ENCODE measurements around the gene ITGAE.
"Not testable (repeated sequence)": the region's sequence is repeated elsewhere in the genome, so short reads cannot be mapped to it uniquely, and the experiment has no call there.

The ITGAE gene

DNA sequence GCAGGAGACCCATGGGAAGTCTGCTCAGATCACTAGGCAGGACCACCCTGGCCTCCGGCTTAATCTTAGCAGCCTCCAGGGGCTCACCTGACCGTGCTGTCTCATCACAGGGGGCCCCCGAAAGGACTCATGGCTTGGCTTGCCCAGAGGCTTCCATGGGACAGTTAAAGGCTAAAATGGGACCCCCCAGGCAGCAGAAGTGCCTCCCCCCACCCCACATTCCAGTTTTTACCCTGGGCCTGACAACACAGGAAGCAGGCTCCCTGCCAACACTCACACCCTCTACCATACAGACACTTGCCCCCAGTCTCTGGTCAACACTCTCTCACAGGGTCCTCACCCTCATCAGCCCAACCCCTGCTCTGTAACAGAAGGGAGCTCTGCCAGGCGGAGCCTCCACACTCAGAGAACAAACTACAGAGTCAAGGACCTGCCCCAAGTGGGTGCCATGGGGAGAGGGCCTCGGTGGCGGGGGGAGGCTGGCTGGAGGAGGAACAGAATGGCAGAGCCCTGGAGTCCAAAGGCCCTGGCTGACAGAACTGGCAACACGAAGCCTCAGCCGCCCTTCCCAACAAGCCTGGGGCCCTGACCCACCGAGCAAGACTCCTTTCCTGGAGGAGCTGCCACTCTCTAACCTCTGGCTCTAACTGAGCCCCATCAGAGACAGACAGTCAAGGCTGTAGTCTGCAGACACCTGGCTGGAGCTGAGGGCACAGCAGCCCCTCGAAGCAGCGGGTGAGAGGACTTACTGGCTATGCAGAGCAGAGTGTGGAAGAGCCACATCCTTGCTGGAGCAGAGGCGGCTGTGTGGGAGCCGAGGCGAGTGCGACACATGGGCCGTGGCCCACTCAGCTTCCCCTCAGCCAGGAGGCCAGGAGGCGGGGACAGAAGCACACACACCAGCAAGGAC is at the start of gene ITGAE:
Gene ITGAE (minus strand): TSS at position 827 of the 910 bp plus-strand sequence. CDS start 44 bp downstream, at position 783.
- no peak for DNase-seq

DNA sequence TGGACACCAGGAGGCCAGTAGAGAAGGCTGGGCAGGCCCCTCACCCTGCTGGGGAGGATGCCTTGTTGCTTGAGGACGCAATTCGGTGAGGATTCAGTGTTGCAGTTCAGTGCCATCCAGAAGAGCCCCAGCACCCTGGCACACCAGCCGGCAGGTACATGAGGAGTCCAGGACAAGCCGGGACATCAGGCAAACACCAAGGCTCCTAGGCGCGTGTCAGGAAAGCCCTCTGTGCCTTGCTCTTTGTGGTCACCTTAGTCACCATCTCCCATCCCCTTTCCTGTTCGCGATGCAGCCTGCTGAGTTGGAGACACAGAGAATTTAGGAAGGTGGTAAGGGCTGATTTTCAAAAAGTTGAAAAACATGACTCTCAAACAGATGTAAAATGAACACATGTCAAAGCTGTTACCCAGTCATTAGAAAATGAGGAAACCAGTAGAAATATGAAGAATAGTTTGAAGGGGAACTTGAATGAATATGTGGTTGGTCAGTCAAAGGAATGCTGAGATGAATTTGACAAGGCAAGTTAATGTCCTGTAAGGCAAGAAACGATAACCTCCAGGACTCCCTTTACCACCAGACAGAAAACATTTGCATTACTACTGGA is 47.3 kb upstream of the ITGAE start:
- DNase-seq, result no peak

- no peak for DNase-seq
These were observed 46.2 kb upstream of the ITGAE start for GRCh38 chr17:3847165-3847670.

- DNase-seq, result no peak
These were observed 45.6 kb upstream of the ITGAE start for GRCh38 chr17:3846437-3847164.

DNA sequence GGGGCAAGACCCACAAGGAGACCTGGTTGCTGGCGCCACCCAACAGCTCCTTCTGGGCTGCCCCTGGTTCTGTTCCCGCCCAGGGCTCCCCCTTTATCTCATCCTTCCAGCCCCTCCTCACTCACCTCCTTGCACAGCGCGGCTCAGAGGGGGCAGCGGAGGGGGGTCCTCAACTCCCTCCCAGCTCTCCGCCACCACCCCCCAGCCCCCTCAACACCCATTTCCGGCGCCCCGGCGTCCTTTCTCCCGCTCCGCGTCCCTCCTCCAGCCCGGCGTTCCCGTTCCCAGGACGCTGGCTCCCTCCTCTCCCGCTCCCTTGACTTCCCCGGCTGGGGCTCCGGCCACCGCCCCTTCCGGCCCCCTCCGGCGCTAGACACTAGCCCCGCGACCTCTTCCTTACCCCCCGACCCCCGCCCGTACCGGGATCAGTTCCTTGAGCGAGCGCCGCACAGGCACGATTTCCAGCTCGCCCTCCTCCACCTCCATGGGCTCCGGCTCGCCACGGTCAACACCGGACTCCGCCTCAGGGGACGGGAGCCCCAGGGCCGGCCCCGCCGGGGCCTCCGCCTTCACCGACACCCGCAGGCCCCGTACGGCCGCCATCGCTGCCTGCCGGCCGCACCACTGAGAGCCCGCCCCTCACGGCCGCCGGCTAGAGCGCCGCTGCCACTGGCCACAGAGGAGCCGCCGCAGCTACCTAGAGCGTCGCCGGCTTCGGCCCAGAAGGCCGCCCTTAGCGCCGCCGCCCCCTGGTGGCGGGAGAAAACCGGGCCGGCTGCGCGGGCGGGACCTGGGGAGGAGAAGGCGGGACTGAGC is 44.8 kb upstream of the ITGAE start, which contains the start of gene NCBP3:
Gene NCBP3 (minus strand): TSS at position 626 of the 816 bp plus-strand sequence. CDS start 23 bp downstream, at position 603.
- DNase-seq, result peak; percentile 91

DNA sequence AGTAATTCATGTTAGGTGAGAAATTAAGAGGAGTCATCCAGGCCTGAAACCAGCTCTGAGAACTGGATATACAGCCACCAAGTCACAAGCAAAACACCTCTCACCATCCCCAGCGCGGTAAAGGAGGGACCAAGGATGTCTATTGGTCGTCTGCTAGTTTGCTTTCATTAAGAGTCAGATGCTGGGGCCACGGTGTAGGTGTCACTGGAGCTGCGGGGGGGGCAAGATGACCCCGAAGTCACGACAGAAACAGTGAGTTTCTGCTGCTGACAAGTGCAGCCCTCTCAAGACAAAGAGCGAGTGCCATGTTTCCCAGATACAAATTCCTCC is 44.3 kb upstream of the ITGAE start:
- peak; percentile 47 for DNase-seq

DNA sequence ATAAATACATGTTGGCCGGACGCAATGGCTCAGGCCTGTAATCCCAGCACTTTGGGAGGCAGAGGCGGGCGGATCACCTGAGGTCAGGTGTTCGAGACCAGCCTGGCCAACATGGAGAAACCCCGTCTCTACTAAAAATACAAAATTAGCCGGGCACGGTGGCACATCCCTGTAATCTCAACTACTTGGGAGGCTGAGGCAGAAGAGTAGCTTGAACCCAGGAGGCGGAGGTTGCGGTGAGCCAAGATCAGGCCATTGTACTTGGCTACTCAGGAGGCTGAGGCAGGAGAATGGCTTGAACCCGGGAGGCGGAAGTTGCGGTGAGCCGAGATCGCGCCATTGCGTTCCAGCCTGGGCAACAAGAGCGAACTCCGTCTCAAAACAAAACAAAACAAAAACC is 43.6 kb upstream of the ITGAE start:
- DNase-seq, result not testable (repeated sequence)

DNA sequence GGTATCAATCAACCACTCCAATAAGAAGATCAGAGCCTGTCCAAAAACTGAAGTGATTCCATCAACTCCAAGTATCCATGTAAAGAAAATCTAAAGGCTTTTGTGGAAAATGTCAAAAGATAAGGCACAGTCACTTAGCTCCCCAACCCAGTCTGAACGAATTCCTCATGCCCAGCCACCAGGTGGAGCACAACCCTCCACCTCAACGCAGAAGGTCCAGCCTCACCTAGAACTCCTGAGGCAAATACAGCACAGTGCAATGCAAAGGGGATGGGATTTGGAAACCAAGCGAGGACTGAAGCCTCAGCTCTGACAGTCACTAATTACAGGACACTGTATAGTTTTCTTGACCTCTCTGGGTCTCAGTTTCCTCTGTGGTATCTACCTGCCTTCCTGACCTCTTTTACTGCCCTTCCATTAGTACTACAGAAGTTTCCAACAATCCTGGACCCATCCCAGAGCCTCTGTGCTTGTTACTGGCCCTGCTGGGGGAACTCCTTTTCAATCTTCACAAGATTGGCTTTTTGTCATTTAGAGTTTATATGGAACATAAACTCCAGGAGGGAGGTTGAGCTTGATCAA is 43.0 kb upstream of the ITGAE start:
- peak; percentile 51 for DNase-seq

- DNase-seq, result no peak
These were observed 37.2 kb upstream of the ITGAE start for GRCh38 chr17:3838206-3838605.

- DNase-seq, result no peak
These were observed 35.6 kb upstream of the ITGAE start for GRCh38 chr17:3836551-3836950.

DNA sequence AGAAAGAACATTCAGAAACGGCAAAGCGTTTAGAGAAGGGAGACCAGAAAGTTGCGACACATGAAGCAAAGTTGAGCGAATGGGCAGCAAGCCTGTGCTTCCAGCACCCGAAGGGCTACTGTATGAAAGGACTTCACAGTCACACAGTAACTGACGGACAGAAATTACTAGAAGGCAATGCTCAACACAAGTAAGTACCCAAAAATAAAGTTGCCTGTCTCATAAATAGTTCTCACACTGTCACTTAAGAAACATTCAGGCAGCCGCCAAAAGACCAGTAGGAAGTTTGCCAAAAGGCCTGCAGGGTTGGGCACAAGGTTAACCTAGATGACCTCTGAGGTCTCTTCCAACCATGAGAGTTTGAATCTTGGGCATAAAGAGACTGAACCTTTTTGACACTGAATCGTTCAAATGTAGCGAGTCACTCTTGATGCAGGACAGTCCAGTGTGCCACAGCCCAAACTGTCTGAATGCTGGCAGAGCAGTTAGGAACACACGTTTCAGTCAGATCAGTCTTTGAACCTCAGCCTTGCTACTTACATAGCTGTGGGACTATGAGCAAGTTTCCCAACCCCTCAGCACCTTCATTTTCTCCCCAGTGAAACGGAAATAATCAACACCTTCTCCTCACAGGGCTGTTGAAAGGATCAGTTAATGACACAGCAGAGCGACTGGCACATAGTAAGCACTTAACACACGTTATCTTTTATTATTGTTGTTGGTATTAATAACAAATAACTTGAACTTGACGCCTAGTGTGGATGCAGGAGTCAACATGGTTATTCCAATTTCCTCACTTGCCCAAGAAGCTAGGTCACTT is 34.6 kb upstream of the ITGAE start:
- no peak for DNase-seq

- no peak for DNase-seq
These were observed 33.8 kb upstream of the ITGAE start for GRCh38 chr17:3834811-3835210.

DNA sequence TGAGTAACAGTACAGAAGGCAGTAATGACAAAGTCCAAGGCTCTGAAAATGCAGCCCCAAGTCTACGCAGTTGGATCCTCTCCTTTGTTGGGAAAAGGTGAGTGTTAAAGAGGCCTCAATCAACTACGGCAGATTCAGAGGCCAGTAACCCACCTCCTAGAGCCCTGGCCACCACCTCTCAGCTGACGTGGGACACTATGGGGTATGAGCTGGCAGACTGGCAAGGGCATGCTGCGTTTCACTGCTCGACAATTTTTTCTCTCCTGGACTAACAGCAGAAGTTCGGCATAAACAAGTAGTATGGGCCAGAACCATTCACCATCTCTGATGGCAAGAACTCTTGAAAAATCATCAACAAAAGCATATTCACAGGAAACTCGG is 27.9 kb upstream of the ITGAE start:
- no peak for DNase-seq

GRCh38 chr17:3828151-3828851 is 27.3 kb upstream of the ITGAE start:
- no peak for DNase-seq

GRCh38 chr17:3827124-3827773 is 26.3 kb upstream of the ITGAE start:
- peak; percentile 63 for DNase-seq

- no peak for DNase-seq
These were observed 25.2 kb upstream of the ITGAE start for GRCh38 chr17:3826191-3826590.

- no peak for DNase-seq
These were observed 20.1 kb upstream of the ITGAE start for GRCh38 chr17:3821101-3821500.

DNA sequence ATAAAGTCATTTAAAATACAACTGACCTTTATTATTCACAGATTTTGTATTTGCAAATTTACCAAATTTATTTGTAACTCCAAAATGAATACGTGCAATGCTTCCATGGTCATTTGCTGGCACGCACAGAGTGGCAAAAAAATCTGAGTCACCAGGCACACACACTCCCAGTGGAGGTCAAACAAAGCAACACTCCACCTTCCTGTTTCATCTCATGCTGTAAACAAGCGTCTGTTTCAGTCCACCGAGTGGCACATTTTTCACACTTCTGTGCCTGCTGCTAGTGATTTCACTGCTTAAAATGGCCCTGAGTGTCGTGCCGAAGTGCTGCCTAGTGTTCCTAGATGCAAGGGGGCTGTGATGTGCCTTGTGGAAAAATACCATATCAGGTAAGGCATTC is 17.8 kb upstream of the ITGAE start:
- DNase-seq, result no peak

- DNase-seq, result no peak
These were observed 17.0 kb upstream of the ITGAE start for GRCh38 chr17:3817851-3818605.
